ENCODE results near the gene PDLIM1. TPM values are rescaled to one million over a fixed set of nuclear protein-coding genes. Genes with fewer than 3 reads are reported as not detected.
A peak's percentile ranks its signal among the peaks of the same experiment; 100 is the strongest.

Gene PDLIM1
- total and polyA plus RNA-seq, 10 donors, result 101 to 225 (median 168) TPM

DNA sequence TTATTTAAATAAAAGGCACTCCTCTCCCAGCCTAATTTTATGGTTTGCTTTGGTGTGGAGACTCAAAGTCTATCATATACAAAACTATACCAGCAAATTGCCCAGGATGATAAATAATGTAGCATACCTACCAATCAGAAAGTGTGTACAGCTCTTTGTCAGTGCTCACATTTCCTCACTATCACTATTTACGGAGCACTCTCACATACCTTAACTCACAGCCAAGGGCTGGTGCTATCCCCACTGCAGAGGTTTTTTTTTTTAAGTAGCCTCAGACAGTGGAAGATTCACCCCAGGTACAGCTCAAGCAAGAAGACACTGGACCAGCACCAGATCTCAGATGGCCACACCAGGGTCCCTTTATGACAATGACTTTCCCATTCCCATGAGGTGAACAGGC is 2.5 kb downstream of the PDLIM1 start:
- peaks cover 0 to 22% (median 0%) of the 10 kb centered on the region in 7 donors for H3K27me3 ChIP-seq (replicated peaks in 1 of 7)
- no peak for DNase-seq
- no peaks in the 10 kb centered on the region for H3K36me3 ChIP-seq
- intact Hi-C loops (cut with DNase I; ENCODE audit: low total_unique reads), result loop anchor here (5.0 kb wide), 1 partner anchor 41 kb away; no protein-coding TSS in a partner anchor
- peak overlapping the region in 6 of 8 donors; percentile 17 to 96 (median 92) for H3K27ac ChIP-seq
- no peaks in the 10 kb centered on the region for H3K9me3 ChIP-seq
- H3K4me3 ChIP-seq, result peak overlapping the region in 5 of 8 donors; percentile 66 to 84 (median 70)
- TF ChIP-seq POLR2AphosphoS5 (IDR thresholded peaks at IDR 0.05) (no peak), CTCF (IDR thresholded peaks at IDR 0.05 in 8 of 11, conservative IDR thresholded peaks at IDR 0.05 in 3 of 11) (no peak), POLR2A (IDR thresholded peaks at IDR 0.05) (no peak)
- H3K4me1 ChIP-seq, result peaks cover 41 to 95% (median 78%) of the 10 kb centered on the region in 6 donors
- WGBS, 5 donors, result 56 to 85% (median 74%) methylated on average over 1 of the region's 1 CpG

DNA sequence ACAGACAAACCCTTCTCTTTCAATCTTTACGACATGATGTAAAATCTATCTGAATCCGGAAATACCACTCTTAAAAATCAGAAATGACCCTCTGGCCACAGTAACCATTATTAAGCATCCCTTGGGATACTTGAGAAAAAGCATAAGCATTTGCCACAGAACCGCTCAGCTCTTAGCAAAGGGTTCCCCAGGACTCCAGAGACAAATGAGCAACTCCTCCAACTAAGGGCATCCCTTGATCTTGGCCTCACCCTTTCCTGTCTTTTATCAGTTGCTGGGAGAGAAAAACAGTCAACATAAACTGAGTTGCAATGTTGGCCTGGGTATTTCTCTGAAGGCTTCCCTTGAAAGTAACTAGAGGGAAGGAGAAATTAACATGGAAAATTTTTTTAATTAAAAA is 3.5 kb downstream of the PDLIM1 start:
- 41 to 76% (median 54%) methylated on average over 3 of the region's 3 CpGs for WGBS, 5 donors
- H3K4me3 ChIP-seq, result peak overlapping the region in 2 of 8 donors; percentile 80 to 84
- DNase-seq, result no peak

GRCh38 chr10:95286707-95287106 is 4.1 kb downstream of the PDLIM1 start:
- peak overlapping the region in 1 of 8 donors; percentile 84 for H3K4me3 ChIP-seq
- peaks cover 41 to 93% (median 71%) of the 10 kb centered on the region in 6 donors for H3K4me1 ChIP-seq
- H3K27me3 ChIP-seq (replicated peaks in 1 of 7), result peaks cover 0 to 21% (median 0%) of the 10 kb centered on the region in 7 donors
- no peaks in the 10 kb centered on the region for H3K36me3 ChIP-seq
- peak overlapping the region in 6 of 8 donors; percentile 23 to 96 (median 92) for H3K27ac ChIP-seq
- no peak for TF ChIP-seq POLR2A (IDR thresholded peaks at IDR 0.05)
- no peak for TF ChIP-seq POLR2AphosphoS5 (IDR thresholded peaks at IDR 0.05)
- TF ChIP-seq CTCF (IDR thresholded peaks at IDR 0.05 in 8 of 11, conservative IDR thresholded peaks at IDR 0.05 in 3 of 11), result no peak
- 8 to 100% (median 87%) methylated on average over 1 of the region's 1 CpG for WGBS, 5 donors
- no peak for DNase-seq
- H3K9me3 ChIP-seq, result no peaks in the 10 kb centered on the region
- intact Hi-C loops (cut with DNase I; ENCODE audit: low total_unique reads), result loop anchor here (5.0 kb wide), 1 partner anchor 39 kb away; no protein-coding TSS in a partner anchor

More for the DNA sequence above, 3.5 kb downstream of the PDLIM1 start:
- no peak for TF ChIP-seq POLR2A (IDR thresholded peaks at IDR 0.05)
- TF ChIP-seq CTCF (IDR thresholded peaks at IDR 0.05 in 8 of 11, conservative IDR thresholded peaks at IDR 0.05 in 3 of 11), result no peak
- TF ChIP-seq POLR2AphosphoS5 (IDR thresholded peaks at IDR 0.05), result peak in 1 of 3 donors; percentile 31
- H3K27me3 ChIP-seq (replicated peaks in 1 of 7), result peaks cover 0 to 22% (median 0%) of the 10 kb centered on the region in 7 donors
- H3K9me3 ChIP-seq, result no peaks in the 10 kb centered on the region
- no peaks in the 10 kb centered on the region for H3K36me3 ChIP-seq
- intact Hi-C loops (cut with DNase I; ENCODE audit: low total_unique reads), result loop anchor here (5.0 kb wide), 1 partner anchor 40 kb away; no protein-coding TSS in a partner anchor
- H3K27ac ChIP-seq, result peak overlapping the region in 6 of 8 donors; percentile 20 to 96 (median 92)
- peaks cover 41 to 93% (median 73%) of the 10 kb centered on the region in 6 donors for H3K4me1 ChIP-seq

GRCh38 chr10:95285556-95285955 is 5.2 kb downstream of the PDLIM1 start:
- no peak overlapping the region for H3K4me3 ChIP-seq
- intact Hi-C loops (cut with DNase I; ENCODE audit: low total_unique reads), result loop anchor here (5.0 kb wide), 1 partner anchor 38 kb away; no protein-coding TSS in a partner anchor
- peaks cover 41 to 95% (median 70%) of the 10 kb centered on the region in 6 donors for H3K4me1 ChIP-seq
- no peak for DNase-seq
- peak overlapping the region in 1 of 8 donors; percentile 55 for H3K27ac ChIP-seq
- 83 to 94% (median 87%) methylated on average over 2 of the region's 2 CpGs for WGBS, 5 donors
- TF ChIP-seq CTCF (IDR thresholded peaks at IDR 0.05 in 8 of 11, conservative IDR thresholded peaks at IDR 0.05 in 3 of 11) (no peak), POLR2AphosphoS5 (IDR thresholded peaks at IDR 0.05) (no peak), POLR2A (IDR thresholded peaks at IDR 0.05) (no peak)
- H3K9me3 ChIP-seq, result no peaks in the 10 kb centered on the region
- peaks cover 0 to 11% (median 0%) of the 10 kb centered on the region in 7 donors for H3K27me3 ChIP-seq (replicated peaks in 1 of 7)
- no peaks in the 10 kb centered on the region for H3K36me3 ChIP-seq
